HG03175 (cell line): Measurements from ENCODE around the gene LAYN.

Experiments
- ATAC-seq: cut with Tn5 transposase; IDR thresholded peaks from one replicate; pipeline ENCODE4 v1.9.1; 2021; ENCODE audit warnings: mild to moderate bottlenecking, moderate library complexity; ENCODE audit not compliant: unreplicated experiment

Gene LAYN

GRCh38 chr11:111531136-111531535 is 9.4 kb upstream of the LAYN start:
- no peak for ATAC-seq

- ATAC-seq, result no peak
These were observed 8.7 kb upstream of the LAYN start for GRCh38 chr11:111531687-111532364.

DNA sequence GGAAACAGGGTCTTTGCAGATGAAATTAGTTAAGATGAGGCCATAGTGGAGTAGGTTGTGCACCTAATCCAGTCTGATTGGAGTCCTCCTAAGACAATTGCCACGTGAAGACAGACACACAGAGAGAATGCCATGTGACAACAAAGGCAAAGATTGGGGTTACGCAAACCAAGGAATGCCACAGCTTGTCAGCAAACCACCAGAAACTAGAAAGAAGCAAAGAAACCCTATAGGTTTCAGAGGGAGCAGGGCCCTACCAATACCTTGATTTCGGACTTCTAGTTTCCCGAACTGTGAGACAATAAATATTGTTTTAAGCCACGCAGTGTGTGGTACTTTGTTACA is 8.2 kb upstream of the LAYN start:
- ATAC-seq, result no peak

DNA sequence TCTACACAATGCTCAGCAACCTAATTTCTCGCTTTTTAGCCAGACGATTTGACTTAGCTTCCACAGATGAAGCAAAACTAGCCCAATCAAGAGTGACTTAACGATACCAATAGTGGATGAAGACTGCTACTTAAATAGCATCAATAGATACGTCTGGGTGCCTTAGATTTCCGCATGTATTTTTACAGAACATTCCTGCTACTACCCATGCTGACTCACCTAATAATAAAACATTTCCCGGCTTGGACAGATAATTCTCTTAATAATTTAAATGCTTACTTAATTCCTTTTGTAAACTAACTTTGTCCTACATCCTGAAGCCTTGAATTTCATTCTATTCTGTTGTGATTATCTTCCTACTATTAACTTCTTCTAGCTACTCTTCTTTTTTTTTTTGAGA is 5.2 kb upstream of the LAYN start:
- ATAC-seq, result no peak

- no peak for ATAC-seq
These were observed 3.1 kb upstream of the LAYN start for GRCh38 chr11:111537336-111537860.

- ATAC-seq, result no peak
These were observed 2.0 kb upstream of the LAYN start for GRCh38 chr11:111538407-111539114.

GRCh38 chr11:111539426-111540113 is 950 bp upstream of the LAYN start:
- no peak for ATAC-seq

GRCh38 chr11:111540937-111541253 is 375 bp downstream of the LAYN start:
- no peak for ATAC-seq

GRCh38 chr11:111541254-111542061 is 938 bp downstream of the LAYN start:
- ATAC-seq, result no peak

GRCh38 chr11:111542606-111543275 is 2.2 kb downstream of the LAYN start:
- ATAC-seq, result no peak

DNA sequence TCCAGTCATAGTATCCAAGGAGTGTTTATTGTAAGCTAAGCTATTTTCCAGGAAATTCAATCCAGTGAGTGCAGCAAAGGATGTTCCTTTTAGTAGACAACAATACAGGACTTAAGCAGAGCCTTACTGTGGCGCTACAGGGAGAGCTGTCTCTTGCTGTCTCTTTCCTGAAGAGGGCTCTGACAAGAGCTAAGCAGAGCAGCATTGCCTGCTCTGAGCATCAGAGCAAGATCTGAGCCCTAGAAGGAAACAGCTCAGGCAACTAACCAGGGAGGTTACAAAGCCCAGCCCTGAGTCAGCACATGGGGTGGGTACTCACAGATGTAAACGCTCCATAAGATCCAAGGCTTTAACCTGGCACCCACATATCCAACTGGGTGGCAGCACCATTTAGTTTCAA is 8.0 kb downstream of the LAYN start:
- no peak for ATAC-seq

GRCh38 chr11:111549196-111549868 is 8.8 kb downstream of the LAYN start:
- ATAC-seq, result no peak

DNA sequence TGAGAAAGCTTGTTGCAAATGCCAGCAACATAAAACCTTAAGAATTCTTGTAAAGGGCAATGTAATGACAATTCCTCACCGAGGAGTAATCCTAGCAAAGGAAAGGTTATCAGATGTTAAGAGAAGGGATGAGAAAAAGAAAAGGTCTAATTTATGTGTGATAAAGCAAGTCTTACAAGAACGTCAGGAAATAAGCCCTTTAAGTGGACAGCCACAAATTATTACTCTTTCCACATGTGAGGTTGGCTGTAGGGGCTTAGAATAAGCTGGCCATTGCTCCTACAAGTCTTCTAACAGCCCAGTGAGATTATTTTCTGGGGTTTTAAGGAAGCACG is 9.3 kb downstream of the LAYN start:
- no peak for ATAC-seq

DNA sequence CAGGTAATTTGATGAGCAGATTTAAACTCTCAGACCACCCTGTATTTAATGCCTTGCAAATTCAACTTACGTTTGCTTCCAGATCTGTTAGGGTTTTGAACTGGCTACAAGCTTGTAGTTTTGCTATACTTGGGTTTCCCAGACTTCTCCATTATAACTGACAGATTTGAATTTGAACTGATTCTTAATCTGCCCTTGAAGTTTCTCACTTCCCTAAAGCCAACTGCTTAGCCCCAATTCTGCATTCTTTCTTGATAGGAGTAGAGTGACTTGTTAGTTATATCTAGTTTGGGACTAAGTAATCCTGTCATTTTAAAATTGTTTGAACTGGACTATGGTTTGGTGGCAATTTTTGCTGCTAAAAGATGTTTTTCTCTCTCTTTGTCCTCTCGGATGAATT is 9.7 kb downstream of the LAYN start:
- ATAC-seq, result no peak

DNA sequence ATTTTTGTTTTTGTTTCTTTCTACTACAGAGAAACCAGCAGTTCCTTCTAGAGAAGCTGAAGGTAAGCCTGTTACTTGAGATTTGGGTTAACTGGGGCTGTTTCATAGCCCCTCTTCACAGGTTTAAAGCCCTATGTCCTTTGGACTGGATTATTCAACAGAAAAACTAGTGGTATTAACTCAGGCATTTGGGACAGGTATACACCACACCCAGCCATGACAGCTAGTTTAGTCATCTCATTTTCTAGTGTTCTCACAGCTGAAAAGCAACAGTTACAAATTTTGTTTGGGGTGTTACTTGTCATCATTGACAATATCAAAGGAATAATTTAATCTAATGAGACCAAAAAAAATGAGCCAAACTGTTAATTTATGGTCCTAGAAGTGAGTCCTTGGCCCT is 14.0 kb downstream of the LAYN start:
- no peak for ATAC-seq

- ATAC-seq, result no peak
These were observed 14.7 kb downstream of the LAYN start for GRCh38 chr11:111555255-111555654.

GRCh38 chr11:111557425-111558111 is 17.0 kb downstream of the LAYN start:
- no peak for ATAC-seq

- no peak for ATAC-seq
These were observed 19.4 kb downstream of the LAYN start for GRCh38 chr11:111559800-111560464.

DNA sequence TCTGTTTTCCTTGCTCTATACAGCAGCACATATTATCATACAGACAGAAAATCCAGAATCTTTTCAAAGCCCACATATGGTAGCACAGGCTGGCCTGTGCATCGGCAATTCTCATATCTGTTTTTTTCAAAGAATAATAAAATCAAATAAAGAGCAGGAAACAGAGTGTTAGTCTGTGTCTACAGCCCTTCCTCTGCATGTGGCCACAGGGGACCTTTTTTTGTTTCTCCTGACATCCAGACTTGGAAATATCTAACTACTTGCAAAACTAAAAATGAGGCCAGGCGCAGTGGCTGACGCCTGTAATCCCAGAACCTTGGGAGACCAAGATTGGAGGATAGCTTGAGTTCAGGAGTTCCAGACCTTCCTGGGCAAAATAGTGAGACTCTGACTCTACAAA is 20.3 kb downstream of the LAYN start:
- no peak for ATAC-seq
